ENCODE measurements around the gene VCX2.

The VCX2 gene

GRCh38 chrX:8141896-8142295, 29.2 kb downstream of the VCX2 start:
- Histone ChIP-seq H3K4me1 (ENCODE audit: control insufficient read depth, low read length) (no peaks in the 10 kb centered on the region), H3K4me3 (ENCODE audit: low read length) (no peak overlapping the region), H3K27me3 (ENCODE audit: control insufficient read depth, low read length) (no peaks in the 10 kb centered on the region), H4K20me1 (ENCODE audit: control insufficient read depth, insufficient read depth, low read depth, low read length) (no peaks in the 10 kb centered on the region), H3K36me3 (ENCODE audit: control insufficient read depth, low read length) (no peaks in the 10 kb centered on the region), H3K4me2 (ENCODE audit: low read length) (no peak overlapping the region), H3F3A (ENCODE audit: control insufficient read depth, insufficient read depth) (no peaks in the 10 kb centered on the region), H3K9me3 (ENCODE audit: control insufficient read depth, insufficient read depth, low read length) (no peaks in the 10 kb centered on the region), H3K9me2 (replicated peaks; ENCODE audit: control insufficient read depth, low read length) (no peaks in the 10 kb centered on the region), H3K79me2 (ENCODE audit: control insufficient read depth, low read length) (no peaks in the 10 kb centered on the region), H3K27ac (ENCODE audit: low read depth, low read length) (no peak overlapping the region)
- TF ChIP-seq CTCF (IDR thresholded peaks at IDR 0.05; ENCODE audit: low read depth, low read length, poor library complexity, severe bottlenecking) = no peak
- TF ChIP-seq EZH2phosphoT487 (IDR thresholded peaks at IDR 0.05; ENCODE audit: borderline replicate concordance, low read length) = no peak

- H3F3A ChIP-seq (ENCODE audit: control insufficient read depth, insufficient read depth) = no peaks in the 10 kb centered on the region
- H3K36me3 ChIP-seq (ENCODE audit: control insufficient read depth, low read length) = no peaks in the 10 kb centered on the region
- no peaks in the 10 kb centered on the region for H3K4me1 ChIP-seq (ENCODE audit: control insufficient read depth, low read length)
- no peak overlapping the region for H3K4me2 ChIP-seq (ENCODE audit: low read length)
- no peaks in the 10 kb centered on the region for H3K9me2 ChIP-seq (replicated peaks; ENCODE audit: control insufficient read depth, low read length)
- H3K27me3 ChIP-seq (ENCODE audit: control insufficient read depth, low read length) = no peaks in the 10 kb centered on the region
- no peak overlapping the region for H3K4me3 ChIP-seq (ENCODE audit: low read length)
- H3K79me2 ChIP-seq (ENCODE audit: control insufficient read depth, low read length) = no peaks in the 10 kb centered on the region
- H3K27ac ChIP-seq (ENCODE audit: low read depth, low read length) = no peak overlapping the region
- H4K20me1 ChIP-seq (ENCODE audit: control insufficient read depth, insufficient read depth, low read depth, low read length) = no peaks in the 10 kb centered on the region
- no peak for TF ChIP-seq EZH2phosphoT487 (IDR thresholded peaks at IDR 0.05; ENCODE audit: borderline replicate concordance, low read length)
- TF ChIP-seq CTCF (IDR thresholded peaks at IDR 0.05; ENCODE audit: low read depth, low read length, poor library complexity, severe bottlenecking) = no peak
- no peaks in the 10 kb centered on the region for H3K9me3 ChIP-seq (ENCODE audit: control insufficient read depth, insufficient read depth, low read length)
Measured at GRCh38 chrX:8140986-8141744, 29.9 kb downstream of the VCX2 start.

GRCh38 chrX:8139716-8140115, 31.4 kb downstream of the VCX2 start:
- Histone ChIP-seq H3K9me3 (ENCODE audit: control insufficient read depth, insufficient read depth, low read length) (no peaks in the 10 kb centered on the region), H3K36me3 (ENCODE audit: control insufficient read depth, low read length) (no peaks in the 10 kb centered on the region), H3K27me3 (ENCODE audit: control insufficient read depth, low read length) (no peaks in the 10 kb centered on the region), H3K9me2 (replicated peaks; ENCODE audit: control insufficient read depth, low read length) (no peaks in the 10 kb centered on the region), H3K4me1 (ENCODE audit: control insufficient read depth, low read length) (no peaks in the 10 kb centered on the region), H3K4me2 (ENCODE audit: low read length) (no peak overlapping the region), H4K20me1 (ENCODE audit: control insufficient read depth, insufficient read depth, low read depth, low read length) (no peaks in the 10 kb centered on the region), H3F3A (ENCODE audit: control insufficient read depth, insufficient read depth) (no peaks in the 10 kb centered on the region), H3K4me3 (ENCODE audit: low read length) (no peak overlapping the region), H3K79me2 (ENCODE audit: control insufficient read depth, low read length) (no peaks in the 10 kb centered on the region), H3K27ac (ENCODE audit: low read depth, low read length) (no peak overlapping the region)
- no peak for TF ChIP-seq EZH2phosphoT487 (IDR thresholded peaks at IDR 0.05; ENCODE audit: borderline replicate concordance, low read length)
- no peak for TF ChIP-seq CTCF (IDR thresholded peaks at IDR 0.05; ENCODE audit: low read depth, low read length, poor library complexity, severe bottlenecking)
